ENCODE measurements around the gene LRP11.
A peak's percentile ranks its signal among the peaks of the same experiment; 100 is the strongest.
"Not testable (repeated sequence)": the region's sequence is repeated elsewhere in the genome, so short reads cannot be mapped to it uniquely, and the experiment has no call there.

Gene LRP11

DNA sequence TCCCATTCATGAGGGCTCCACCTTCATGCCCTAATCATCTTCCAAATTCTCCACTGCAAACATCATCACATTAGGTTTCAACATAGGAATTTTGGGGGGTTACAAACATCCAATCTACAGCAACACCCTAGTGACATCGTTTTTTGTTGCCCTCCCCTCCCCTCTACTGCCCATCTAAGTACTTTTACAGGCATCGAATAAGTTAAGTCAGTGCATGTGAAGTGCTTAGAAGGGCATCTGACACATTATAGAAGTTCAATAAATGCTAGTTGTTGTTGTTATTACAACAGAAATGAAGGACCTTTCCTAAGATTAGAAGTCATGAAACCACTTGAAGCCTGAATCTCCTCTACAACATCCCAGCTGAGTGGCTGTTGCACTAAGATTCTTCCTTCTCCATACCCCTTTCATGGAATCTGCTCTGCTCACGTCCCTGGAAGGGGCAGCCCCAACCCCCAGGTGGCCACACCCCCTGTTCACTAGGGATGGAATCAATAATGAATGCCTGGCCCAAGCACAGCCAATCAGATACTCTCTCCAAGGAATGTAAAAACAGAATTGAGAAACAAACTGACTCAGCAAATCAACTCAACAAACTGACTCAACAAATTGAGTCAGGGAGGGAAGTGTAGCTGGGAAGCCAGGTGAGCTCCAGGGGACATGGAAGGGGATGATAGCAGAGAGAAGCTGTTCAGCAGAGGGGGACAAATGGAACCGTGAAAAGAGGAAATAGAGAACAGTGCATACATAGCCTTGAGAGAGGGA lies 3.9 kb upstream of the LRP11 start:
- peak; percentile 45 for DNase-seq

DNA sequence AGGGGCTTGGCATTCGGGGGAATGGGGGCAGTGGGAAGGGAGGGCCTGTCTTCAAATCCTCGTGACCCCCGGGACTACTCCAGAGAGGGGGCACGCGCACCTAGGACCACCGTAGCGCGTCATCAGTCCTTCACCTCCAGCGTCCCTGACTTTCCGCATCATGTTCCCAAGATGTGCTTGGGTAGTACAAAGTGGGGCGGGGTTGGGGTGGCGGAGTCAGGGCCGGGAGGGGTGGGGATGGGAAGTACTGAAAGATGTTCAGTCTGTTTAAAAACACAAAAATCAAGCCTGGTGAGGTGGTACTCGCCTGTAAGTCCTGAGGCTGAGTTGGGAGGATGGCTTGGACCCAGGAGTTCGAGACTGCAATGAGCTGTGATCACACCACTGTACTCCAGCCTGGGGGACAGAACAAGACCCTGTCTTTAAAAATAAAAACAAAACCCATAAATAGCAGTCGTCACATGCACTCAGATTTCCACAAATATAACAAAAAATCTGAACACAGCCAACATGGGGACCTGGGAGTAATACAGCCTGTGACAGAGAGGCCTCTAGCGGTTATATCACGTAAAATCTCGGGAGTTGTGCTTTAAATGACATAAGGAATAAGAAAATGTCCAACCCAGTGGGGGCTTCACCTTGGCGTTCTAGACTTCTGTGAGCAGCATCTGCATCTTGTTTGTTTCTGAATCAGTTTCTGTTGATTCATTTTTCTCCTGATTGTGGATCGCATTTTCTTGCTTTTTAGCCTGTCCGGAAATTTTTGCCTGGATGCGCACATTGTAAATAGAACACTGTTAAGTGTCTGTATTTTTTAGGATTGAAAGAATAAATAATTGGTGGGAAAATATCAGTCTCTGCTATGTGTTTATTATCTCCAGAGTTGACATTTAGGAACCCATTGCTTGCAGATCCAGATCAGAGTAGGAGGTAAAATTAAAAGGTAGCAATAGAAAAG lies 698 bp upstream of the LRP11 start:
- DNase-seq = peak; percentile 86

DNA sequence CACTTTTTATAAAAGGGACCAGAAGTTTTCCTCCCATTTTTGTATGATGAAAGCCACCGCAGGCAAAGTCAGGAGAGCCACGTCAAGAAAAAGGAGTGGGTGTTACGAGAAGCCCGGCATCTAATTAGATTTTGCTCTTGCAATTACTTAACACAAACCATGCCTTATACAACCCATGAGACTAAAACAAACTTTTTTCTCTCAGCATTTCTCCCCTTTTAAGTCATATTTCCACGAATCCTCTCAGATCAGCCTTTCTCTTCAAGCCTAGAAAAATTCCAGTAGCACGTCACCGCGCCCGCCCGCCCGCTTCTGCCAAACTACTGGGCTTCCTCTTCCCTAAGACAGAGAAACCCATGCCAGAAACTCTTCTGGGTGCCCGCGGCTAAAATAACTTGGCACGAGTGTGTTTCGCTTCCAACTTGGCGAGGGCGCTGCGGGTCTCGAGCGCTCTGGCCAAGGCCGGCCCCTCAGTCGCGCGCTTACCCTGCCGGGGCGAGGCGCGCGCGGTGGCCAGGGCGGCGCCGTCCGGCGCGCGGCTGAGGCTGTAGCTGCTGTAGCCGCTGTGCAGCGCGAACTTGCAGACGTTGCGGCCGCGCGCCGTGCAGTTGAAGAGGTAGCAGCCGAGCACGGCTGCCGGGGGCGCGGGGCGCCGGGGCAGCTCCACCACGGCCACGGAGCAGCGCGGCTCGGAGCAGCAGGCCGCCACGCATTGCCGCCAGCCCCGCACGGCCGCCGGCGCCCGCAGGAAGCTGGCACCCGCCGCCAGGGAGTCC lies 1.0 kb downstream of the LRP11 start:
- DNase-seq = peak; percentile 67

DNA sequence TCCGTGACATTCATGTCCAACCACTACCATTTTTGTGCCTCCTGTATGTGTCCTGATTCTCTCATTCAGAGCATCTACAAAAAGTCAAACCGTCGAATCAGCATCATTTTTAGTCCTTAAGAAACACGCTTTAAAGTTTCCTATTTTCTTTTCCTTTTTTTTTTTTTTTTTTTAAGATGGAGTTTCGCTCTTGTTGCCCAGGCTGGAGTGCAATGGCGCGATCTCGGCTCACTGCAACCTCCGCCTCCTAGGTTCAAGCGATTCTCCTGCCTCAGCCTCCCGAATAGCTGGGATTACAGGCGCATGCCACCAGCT lies 1.8 kb downstream of the LRP11 start:
- DNase-seq = not testable (repeated sequence)

DNA sequence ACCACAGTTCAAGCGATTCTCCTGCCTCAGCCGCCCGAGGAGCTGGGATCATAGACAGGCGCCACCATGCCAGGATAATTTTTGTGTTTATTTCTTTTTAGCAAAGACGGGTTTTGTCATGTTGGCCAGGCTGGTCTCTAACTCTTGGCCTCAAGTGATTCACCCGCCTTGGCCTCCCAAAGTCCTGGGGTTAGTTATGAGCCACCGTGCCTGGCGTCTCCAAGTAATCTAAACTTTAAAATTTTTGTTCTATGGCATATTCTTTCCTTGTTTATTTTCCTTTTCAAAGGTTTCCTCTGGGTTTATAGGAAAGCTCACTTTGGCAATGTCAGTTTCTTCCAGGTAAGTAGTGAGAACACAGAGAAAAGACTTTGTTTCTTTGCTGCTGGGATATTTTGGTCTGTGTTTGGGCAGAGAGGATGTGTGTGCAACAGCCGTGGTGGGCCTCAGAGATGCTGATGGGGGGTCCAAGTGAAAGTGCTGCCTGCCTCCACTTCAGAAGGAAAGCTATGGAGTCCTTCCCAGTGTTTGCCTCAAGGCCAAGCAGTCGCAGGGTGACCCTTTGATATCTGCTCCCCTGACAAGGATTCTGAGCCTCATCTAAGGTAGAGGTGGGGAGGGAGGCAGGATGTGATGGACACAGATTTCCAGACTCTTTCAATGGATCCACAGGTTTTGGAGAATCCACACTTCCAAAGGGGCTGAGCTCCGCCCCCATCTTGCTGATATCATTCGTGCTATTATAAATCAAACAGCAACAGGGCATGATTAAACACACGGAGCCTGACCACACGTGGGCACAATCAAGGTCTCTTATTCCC lies 2.3 kb downstream of the LRP11 start:
- DNase-seq = no peak

DNA sequence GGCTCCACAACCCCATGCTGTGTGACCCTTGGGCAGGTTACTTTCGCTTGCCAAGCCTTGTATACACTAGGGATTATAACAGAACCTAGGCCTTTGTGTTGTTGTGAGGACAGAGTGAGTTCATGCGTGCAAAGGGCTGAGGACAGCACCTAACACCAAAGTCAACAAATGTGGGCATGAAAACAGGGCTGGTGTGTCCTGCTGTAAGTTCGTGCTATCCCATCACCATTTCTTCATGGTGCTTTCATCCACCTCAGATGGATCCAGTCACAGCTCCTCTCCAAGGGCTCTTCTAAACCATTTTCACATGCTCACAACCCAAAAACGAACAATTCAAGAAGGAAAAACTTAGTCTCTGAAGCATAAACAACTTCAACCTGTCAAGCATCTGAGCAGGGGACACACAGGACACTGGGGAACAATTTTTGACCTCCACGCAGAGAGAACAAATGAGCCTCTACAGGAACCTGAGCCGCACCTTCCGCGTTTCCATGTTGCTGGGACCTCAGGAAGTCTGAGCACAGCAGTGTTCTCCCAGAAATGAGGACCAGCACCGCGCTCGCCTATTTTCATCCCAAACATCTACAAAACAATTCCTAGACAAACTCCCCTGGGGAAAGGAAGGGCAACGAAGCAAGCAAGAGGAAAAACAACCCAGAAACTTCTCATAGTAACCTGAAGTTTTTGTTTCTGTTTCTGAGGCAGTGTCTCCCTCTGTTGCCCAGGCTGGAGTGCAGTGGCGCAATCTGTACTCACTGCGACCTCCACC lies 3.1 kb downstream of the LRP11 start:
- peak; percentile 20 for DNase-seq

DNA sequence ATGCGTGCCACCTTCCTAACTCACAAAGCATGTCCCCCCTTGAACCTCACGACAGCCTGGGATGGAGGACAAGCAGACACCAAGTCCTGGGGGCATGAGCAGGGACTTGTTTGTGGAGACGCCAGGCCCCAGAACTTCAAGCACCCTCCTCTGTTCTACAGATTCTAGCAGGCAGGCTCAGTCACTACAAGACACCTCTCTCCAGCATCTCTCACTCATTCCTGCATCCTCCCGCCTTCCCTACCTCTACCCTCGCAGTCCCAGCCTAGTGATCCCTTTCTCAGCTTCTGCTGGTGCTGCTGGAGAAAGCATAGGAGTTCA lies 3.7 kb downstream of the LRP11 start:
- no peak for DNase-seq

DNA sequence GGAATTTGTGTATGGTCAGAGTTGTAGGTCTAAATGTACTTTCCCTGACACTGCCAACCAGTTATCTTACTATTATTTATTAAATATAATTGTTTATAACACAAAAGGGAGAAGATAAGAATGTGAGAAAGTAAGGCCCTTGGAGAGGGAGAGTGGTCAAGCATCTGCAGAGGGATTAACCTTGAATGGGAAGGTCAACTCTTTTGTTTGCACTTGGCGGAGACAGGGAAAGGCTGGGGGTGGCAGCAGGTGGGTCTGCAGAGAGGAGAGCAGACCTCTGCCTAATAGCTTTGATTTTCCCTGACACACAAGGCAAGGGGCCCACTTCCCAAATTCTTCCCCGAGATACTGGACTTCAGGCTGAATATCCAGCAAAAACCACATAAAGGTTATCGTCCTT lies 4.2 kb downstream of the LRP11 start:
- no peak for DNase-seq

DNA sequence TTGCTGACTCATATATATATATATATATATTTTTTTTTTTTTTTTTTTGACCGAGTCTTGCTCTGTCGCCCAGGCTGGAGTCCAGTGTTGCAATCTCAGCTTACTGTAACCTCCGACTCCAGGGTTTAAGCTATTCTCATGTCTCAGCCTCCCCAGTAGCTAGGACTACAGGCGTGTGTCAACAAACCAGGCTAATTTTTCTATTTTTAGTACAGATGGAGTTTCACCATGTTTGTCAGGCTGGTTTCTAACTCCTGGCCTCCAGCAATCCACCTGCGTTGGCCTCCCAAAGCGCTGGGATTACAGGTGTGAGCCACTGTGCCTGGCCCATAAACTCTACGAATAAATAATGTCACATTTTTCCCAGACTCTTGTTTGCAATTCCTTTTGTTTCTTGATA lies 4.8 kb downstream of the LRP11 start:
- DNase-seq = no peak

DNA sequence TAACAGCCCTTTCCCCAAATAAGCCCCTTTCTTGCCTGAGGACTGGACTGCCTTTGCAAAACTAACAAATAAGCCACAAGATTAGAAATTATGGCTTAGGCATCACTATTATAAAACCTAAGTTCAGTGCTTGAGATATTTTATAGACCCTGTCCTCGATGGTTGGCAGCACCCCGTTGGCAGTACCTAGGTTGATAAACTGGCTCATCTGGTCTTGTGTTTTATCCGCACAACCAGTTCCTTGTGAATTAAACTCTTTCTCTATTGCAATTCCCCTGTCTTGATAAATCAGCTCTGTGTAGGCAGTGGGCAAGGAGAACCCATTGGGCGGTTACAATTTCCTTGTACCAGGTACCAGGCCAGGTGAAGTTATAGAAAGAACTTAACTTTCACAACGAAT lies 6.6 kb downstream of the LRP11 start:
- DNase-seq = no peak

DNA sequence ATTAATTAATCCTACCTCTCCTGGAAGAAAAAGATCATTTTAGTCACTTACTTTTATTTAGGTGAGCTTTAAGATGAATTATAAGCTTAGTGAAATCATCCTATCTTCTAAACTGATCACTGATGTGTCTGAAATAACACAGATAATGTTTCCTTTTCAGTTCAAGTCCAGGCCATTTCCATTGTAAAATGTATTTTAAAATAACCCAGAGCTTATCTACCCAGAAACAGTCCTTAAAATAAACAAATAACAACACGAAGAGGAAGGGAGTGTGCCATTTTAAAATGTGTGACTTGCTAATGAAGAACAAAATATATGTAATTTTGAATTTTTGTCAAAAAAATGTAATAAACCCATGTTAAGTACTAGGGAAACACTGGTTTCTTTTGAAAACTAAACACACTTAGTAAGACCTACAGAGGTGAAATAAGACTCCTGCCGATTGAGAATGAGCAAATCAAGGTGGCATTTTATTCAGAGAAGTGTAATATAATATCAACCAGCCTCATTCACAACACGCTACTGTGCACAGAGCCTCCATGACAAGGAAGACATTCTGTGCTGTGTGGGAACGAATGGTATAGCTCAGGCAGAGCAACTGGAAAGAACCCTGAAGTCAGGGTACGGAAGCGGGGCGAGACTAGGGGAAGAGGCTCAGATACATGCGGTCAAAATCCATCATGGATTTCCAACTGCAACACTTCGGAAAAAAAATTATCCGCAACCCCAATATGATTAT lies 7.7 kb downstream of the LRP11 start:
- no peak for DNase-seq

DNA sequence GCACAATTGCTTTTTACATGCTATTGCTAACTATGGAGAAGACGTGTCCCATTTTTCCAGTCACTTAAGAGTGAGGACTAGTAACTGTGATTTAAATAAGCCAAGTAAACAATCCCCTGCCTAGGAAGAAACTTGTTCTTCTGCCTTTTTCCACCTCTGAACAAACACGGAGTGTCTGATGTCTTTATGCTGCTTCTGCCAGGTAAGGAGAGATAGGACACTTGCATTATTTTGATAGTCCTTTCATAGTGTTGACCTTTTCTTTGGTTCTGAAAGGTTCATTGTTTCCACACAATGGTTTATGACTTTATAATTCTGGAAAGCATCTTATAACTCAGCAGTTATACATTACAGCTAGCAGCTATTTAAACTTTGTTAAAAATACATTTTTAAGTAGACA lies 8.4 kb downstream of the LRP11 start:
- DNase-seq = no peak

DNA sequence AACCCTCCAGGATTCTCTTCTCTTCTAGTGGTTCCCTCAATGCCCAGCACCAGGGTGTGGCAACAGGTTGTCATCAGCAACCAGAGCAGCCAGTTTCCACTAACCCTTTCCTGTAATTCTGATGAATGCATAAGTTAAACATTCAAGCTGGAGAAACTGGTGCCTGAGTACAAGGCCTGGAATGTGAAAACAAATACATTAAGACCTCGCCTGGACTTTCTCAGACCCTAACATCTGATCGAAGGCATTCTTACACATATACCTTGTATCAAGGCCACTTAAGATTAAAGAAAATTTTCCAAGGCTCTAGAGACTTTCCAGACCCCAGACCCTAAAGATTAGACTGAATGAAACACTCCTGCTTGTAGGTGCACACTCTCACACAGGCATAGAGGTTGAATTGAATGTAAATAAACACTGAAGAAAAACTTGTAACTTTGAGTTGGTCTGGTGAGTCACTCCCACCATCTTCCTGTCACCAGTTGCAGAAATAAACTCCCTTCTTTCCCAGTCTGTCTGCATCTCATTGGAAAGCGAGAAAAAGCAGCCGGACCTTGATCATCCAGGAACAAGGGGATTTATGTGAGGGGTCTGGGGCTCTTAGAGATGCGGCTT lies 9.0 kb downstream of the LRP11 start:
- DNase-seq = no peak

DNA sequence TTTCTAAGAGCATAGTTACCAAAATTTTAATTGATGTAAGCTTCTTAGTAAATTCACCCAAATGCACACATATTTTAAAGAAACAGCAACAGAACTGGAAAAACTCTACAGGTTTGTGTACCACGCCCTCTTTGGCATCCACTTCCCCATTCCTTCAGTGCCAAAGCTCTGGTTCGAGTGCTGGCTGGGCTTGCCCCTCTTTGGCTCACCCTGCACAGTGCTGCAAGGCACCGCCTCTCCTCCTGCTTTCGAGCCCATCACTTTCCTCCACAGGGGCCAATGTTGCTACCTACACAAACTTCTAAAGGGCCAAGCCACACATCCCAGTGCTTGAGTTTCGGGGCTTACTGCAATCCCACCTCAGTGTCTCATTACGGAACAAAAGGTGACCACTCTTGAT lies 9.6 kb downstream of the LRP11 start:
- peak; percentile 8 for DNase-seq

DNA sequence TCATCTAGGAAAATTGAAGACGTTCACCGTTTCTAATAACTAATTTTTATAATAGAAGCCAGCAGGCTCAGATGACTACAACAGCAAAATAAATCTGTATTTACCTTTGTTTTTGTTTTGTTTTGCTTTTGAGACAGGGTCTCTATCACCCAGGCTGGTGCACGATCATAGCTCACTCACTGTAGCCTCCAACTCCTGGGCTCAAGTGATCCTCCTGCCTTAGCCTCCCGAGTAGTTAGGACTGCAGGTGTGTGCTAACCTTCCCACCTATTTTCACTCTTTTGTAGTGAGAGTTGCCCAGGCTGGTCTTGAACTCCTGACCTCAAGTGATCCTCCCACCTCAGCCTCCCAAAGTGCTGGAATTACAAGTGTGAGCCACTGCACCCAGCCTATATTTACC lies 10.1 kb downstream of the LRP11 start:
- not testable (repeated sequence) for DNase-seq

DNA sequence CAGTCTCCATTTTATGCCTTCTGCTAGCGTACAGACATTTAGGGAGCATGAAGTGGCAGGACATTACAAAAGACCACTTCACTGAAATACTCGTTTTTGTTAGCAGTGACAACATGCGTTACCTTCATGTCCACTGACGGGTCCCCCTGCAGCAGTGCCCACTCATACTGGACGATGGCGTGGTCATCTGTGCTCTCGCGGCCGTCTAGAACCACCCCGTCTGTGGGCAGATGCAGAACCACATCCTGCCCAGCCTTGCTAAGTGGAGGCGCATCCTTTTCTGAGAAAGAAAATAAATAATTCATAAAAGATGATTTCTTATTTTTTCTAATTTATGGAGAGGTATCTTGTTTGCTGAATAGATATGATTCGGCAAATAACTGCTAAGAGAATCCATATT lies 11.3 kb downstream of the LRP11 start:
- no peak for DNase-seq

DNA sequence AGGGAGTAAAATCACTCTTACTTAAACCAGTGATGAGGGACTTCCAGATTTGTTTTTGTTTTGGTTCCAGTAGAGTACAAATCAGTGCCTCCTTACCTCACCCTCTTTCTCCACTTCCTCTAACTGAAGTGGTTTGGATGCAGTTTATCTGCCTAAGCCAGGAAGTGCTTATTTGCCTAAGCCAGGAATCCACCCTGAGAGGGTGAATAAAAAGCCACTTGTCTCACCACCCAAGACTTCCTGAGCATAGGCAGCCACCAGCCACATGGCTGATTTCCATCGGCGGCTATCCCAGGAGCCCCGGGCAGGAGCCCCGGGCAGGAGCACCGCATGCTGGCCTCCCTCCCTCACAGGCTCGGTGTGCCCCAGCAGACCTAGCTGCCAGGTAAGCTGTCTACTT lies 12.0 kb downstream of the LRP11 start:
- peak; percentile 79 for DNase-seq

DNA sequence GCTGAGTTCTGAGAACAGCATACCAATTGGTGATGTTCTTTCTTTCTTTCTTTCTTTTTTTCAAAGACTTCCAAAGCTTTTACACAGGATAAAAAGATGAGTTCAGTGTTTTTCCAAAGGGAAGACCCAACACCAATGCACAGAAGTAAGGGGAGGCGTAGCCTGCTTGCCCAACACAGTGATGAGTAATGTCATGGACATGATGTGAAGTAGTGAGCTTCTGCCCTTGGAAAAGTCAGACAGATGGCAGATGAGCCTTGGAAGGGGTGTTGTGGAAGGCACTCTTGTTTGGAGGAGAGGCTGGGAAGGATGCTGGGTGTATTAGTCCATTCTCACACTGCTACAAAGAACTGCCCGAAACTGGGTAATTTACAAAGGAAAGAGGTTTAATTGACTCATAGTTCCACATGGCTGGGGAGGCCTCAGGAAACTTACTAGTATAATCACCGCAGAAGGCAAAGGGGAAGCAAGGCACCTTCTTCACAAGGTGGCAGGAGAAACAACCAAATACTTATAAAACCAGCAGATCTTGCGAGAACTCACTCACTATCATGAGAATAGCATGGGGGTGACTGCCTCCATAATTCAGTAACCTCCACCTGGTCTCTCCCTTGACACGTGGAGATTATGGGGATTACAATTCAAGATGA lies 12.6 kb downstream of the LRP11 start:
- no peak for DNase-seq

DNA sequence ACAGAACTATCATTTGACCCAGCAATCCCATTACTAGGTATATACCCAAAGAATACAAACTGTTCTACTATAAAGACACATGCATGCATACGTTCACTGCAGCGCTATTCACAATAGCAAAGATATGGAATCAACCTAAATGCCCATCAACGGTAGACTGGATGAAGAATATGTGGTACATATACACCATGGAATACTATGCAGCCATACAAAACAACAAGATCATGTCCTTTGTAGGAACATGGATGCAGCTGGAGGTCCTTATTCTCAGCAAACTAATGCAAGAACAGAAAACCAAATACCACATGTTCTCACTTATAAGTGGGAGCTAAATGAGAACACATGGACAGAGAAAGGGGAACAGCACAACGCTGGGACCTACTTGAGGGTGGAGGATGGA lies 15.8 kb downstream of the LRP11 start:
- not testable (repeated sequence) for DNase-seq

DNA sequence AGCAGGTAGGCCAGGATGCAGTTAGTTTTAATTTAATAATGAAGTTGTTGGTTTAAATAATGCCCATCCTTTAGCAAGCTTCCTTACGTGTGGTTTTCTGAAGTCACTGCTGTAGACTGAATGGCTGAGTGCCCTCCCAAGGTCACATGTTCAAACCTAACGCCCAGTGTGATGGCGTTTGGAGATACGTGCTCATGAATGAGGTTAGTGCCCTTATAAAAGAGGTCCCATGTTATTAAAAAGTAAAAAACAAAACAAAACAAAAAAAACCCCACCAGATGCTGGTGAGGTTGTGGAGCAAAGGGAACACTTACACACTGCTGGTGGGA lies 16.3 kb downstream of the LRP11 start:
- DNase-seq = no peak

Measured in OCI-M1 (cell line).